Measurements from ENCODE around the gene TGFBR3. TPM values are rescaled to one million over a fixed set of nuclear protein-coding genes. Genes with fewer than 3 reads are reported as not detected.

Gene TGFBR3
- total RNA-seq, 1 experiment from 2014 or later = 12.2 TPM

GRCh38 chr1:91813813-91814212 is 72.1 kb downstream of the TGFBR3 start:
- Histone ChIP-seq H3K4me1 (no peaks in the 10 kb centered on the region), H3K9me3 (no peaks in the 10 kb centered on the region), H3K4me3 (ENCODE audit: low read depth, low read length) (no peak overlapping the region), H3K27me3 (replicated peaks; ENCODE audit: control insufficient read depth, insufficient read depth, low read length) (no peaks in the 10 kb centered on the region), H3K36me3 (ENCODE audit: control insufficient read depth, insufficient read depth, low read length) (no peaks in the 10 kb centered on the region)
- no peaks in the 10 kb centered on the region for H3K9me3 Mint-ChIP-seq (ENCODE audit: unreplicated experiment)
- intact Hi-C loops (cut with micrococcal nuclease; ENCODE audit: unreplicated experiment) = no loop called here
- no peak overlapping the region for H3K27ac Mint-ChIP-seq (ENCODE audit: unreplicated experiment)
- no TSS peak for BruUV-seq (replicated peaks)
- no peaks in the 10 kb centered on the region for H3K36me3 Mint-ChIP-seq (ENCODE audit: insufficient read depth, unreplicated experiment)
- H3K27me3 Mint-ChIP-seq (ENCODE audit: insufficient read depth, unreplicated experiment) = no peaks in the 10 kb centered on the region
- TF ChIP-seq, protein P1, sequence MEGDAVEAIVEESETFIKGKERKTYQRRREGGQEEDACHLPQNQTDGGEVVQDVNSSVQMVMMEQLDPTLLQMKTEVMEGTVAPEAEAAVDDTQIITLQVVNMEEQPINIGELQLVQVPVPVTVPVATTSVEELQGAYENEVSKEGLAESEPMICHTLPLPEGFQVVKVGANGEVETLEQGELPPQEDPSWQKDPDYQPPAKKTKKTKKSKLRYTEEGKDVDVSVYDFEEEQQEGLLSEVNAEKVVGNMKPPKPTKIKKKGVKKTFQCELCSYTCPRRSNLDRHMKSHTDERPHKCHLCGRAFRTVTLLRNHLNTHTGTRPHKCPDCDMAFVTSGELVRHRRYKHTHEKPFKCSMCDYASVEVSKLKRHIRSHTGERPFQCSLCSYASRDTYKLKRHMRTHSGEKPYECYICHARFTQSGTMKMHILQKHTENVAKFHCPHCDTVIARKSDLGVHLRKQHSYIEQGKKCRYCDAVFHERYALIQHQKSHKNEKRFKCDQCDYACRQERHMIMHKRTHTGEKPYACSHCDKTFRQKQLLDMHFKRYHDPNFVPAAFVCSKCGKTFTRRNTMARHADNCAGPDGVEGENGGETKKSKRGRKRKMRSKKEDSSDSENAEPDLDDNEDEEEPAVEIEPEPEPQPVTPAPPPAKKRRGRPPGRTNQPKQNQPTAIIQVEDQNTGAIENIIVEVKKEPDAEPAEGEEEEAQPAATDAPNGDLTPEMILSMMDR (IDR thresholded peaks at IDR 0.05; ENCODE audit: insufficient read depth in 1 of 2, low read depth in 1 of 2, low read length in 1 of 2, severe bottlenecking in 1 of 2, unreplicated experiment in 1 of 2) = no peak
- peaks cover 7% of the 10 kb centered on the region for H3K4me1 Mint-ChIP-seq (ENCODE audit: low read depth, unreplicated experiment)
- ChIA-PET CTCF (no interaction called here), POLR2A (no interaction called here)
- H3K4me3 Mint-ChIP-seq (ENCODE audit: unreplicated experiment) = no peak overlapping the region
- DNase-seq = no peak

DNA sequence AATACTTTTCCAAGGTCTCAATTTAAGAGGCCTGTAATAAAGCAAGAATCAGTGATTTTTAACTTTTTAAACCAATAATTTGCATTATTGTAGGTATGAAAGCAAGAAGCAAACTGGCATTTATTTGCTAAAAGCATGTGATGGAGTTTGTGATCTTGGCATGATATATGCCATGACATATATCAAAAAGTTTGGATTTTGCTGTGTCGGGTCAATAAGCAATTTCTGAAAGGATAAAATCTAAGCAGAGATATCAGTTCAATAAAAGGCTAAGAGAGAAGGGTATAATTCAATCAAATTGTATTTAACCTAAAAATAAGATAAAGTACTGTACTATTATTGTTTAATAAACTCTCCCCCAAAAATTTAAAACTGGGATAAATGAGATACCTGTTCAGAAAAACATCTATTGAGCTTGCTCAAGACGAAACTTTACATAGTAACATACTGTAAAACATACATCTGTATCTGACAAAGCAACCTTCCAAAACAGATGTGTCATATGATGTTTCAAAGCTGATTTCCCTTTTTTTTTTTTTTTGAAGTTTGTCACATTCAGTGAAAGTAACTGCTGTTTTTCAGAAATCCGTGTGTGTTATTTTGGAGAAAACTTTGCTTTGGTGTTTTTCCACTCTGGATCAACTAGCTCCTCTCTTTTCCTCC is 74.5 kb downstream of the TGFBR3 start:
- intact Hi-C loops (cut with micrococcal nuclease; ENCODE audit: unreplicated experiment) = no loop called here
- Mint-ChIP-seq H3K36me3 (ENCODE audit: insufficient read depth, unreplicated experiment) (no peaks in the 10 kb centered on the region), H3K4me3 (ENCODE audit: unreplicated experiment) (no peak overlapping the region), H3K4me1 (ENCODE audit: low read depth, unreplicated experiment) (peaks cover 7% of the 10 kb centered on the region), H3K27me3 (ENCODE audit: insufficient read depth, unreplicated experiment) (no peaks in the 10 kb centered on the region), H3K9me3 (ENCODE audit: unreplicated experiment) (no peaks in the 10 kb centered on the region), H3K27ac (ENCODE audit: unreplicated experiment) (no peak overlapping the region)
- no TSS peak for BruUV-seq (replicated peaks)
- no peaks in the 10 kb centered on the region for H3K36me3 ChIP-seq (ENCODE audit: control insufficient read depth, insufficient read depth, low read length)
- DNase-seq = no peak
- ChIA-PET POLR2A (no interaction called here), CTCF (no interaction called here)
- TF ChIP-seq, protein P1 (IDR thresholded peaks at IDR 0.05; ENCODE audit: insufficient read depth in 1 of 2, low read depth in 1 of 2, low read length in 1 of 2, severe bottlenecking in 1 of 2, unreplicated experiment in 1 of 2) = no peak
- H3K4me3 ChIP-seq (ENCODE audit: low read depth, low read length) = no peak overlapping the region
- H3K4me1 ChIP-seq = no peaks in the 10 kb centered on the region
- H3K27me3 ChIP-seq (replicated peaks; ENCODE audit: control insufficient read depth, insufficient read depth, low read length) = no peaks in the 10 kb centered on the region
- no peaks in the 10 kb centered on the region for H3K9me3 ChIP-seq

DNA sequence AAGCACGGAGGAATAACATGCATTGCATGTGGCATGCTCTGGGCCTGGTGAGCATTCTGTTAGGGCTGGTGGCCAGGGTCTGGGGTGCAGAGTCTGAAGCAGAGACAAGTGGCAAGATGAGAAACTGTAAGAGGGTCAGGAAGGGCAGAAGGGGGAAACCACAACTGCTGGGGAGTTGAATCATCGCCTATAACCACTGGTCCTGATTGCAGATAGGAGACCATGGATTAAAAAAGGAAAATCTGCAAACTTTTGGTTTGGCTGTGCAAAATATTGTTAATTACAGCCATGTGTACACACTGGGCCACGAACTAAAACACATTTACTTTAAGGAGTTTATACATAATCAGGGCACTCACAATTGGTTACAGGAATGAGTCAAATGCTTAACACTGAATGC is 76.6 kb downstream of the TGFBR3 start:
- Histone ChIP-seq H3K4me1 (no peaks in the 10 kb centered on the region), H3K9me3 (no peaks in the 10 kb centered on the region), H3K36me3 (ENCODE audit: control insufficient read depth, insufficient read depth, low read length) (no peaks in the 10 kb centered on the region), H3K27me3 (replicated peaks; ENCODE audit: control insufficient read depth, insufficient read depth, low read length) (no peaks in the 10 kb centered on the region), H3K4me3 (ENCODE audit: low read depth, low read length) (no peak overlapping the region)
- ChIA-PET POLR2A (no interaction called here), CTCF (no interaction called here)
- Mint-ChIP-seq H3K4me1 (ENCODE audit: low read depth, unreplicated experiment) (no peaks in the 10 kb centered on the region), H3K9me3 (ENCODE audit: unreplicated experiment) (no peaks in the 10 kb centered on the region), H3K36me3 (ENCODE audit: insufficient read depth, unreplicated experiment) (peaks cover 2% of the 10 kb centered on the region), H3K4me3 (ENCODE audit: unreplicated experiment) (no peak overlapping the region), H3K27me3 (ENCODE audit: insufficient read depth, unreplicated experiment) (no peaks in the 10 kb centered on the region), H3K27ac (ENCODE audit: unreplicated experiment) (no peak overlapping the region)
- intact Hi-C loops (cut with micrococcal nuclease; ENCODE audit: unreplicated experiment) = no loop called here
- TF ChIP-seq, protein P1 (IDR thresholded peaks at IDR 0.05; ENCODE audit: insufficient read depth in 1 of 2, low read depth in 1 of 2, low read length in 1 of 2, severe bottlenecking in 1 of 2, unreplicated experiment in 1 of 2) = no peak
- no TSS peak for BruUV-seq (replicated peaks)
- no peak for DNase-seq
